HEK293 (cell line): ENCODE measurements around the gene SCAMP5.

Source experiments
- CTCF ChIA-PET: fragments of 350-600 bp; formaldehyde crosslinking; extraction: SDS; loops from one replicate; lab custom pipeline; 2021; ENCODE audit warnings: antibody characterized with exemption; lab: Yijun Ruan, JAX
- POLR2A ChIA-PET: fragments of 300-600 bp; formaldehyde crosslinking; extraction: SDS; loops from one replicate; lab custom pipeline; 2020; ENCODE audit warnings: antibody characterized with exemption, inconsistent platforms; lab: Yijun Ruan, JAX
- H3K27ac ChIP-seq: fragments of 200-500 bp; sonication (Bioruptor generic); 2 replicates; pipeline ENCODE4 v1.5.1; 2014; ENCODE audit warnings: low read depth, low read length, control low read depth, inconsistent platforms; ENCODE audit errors: extremely low read depth
- H3K36me3 ChIP-seq, 2 experiments: fragments of 200-500 bp in 1 of 2; sonication (Bioruptor generic) in 1 of 2; 1 replicate in 1 of 2; 2 replicates in 1 of 2; pipeline ENCODE4 v1.5.1; 2014 to 2017; ENCODE audit warnings: inconsistent platforms in 2 of 2, low read length in 2 of 2; ENCODE audit not compliant: control insufficient read depth in 2 of 2, insufficient read depth in 1 of 2
- H3K4me1 ChIP-seq: fragments of 200-500 bp; sonication (Bioruptor generic); 2 replicates; pipeline ENCODE4 v1.5.1; 2014; ENCODE audit warnings: mild to moderate bottlenecking, low read length, inconsistent platforms; ENCODE audit not compliant: control insufficient read depth, insufficient read depth
- H3K4me3 ChIP-seq: 2 replicates; pipeline ENCODE4 v1.5.1; 2011; ENCODE audit warnings: low read depth, mild to moderate bottlenecking, control low read depth, low read length, moderate library complexity
- H3K9me3 ChIP-seq: fragments of 200-500 bp; sonication (Bioruptor generic); 2 replicates; pipeline ENCODE4 v1.5.1; 2014; ENCODE audit warnings: low read depth, low read length, inconsistent platforms; ENCODE audit not compliant: control insufficient read depth, insufficient read depth
- GLIS1 ChIP-seq: fragments of 450-650 bp; formaldehyde crosslinking; IDR thresholded peaks from 2 replicates; pipeline ENCODE4 v1.5.1; 2016; ENCODE audit warnings: missing biosample characterization, missing genetic modification characterization
- HOXD13 ChIP-seq: sonication (generic); formaldehyde crosslinking; IDR thresholded peaks from 2 replicates; pipeline ENCODE4 v1.8.0; 2022; ENCODE audit warnings: missing genetic modification reagents, borderline replicate concordance
- MYNN ChIP-seq: fragments of 450-650 bp; formaldehyde crosslinking; IDR thresholded peaks from 2 replicates; pipeline ENCODE4 v1.5.1; 2016; ENCODE audit warnings: missing biosample characterization, missing genetic modification characterization, borderline replicate concordance
- REST ChIP-seq: fragments of 450-650 bp; formaldehyde crosslinking; IDR thresholded peaks from 2 replicates; pipeline ENCODE4 v1.5.1; 2016; ENCODE audit warnings: missing biosample characterization, missing genetic modification characterization
- YY2 ChIP-seq: fragments of 450-650 bp; formaldehyde crosslinking; IDR thresholded peaks from 2 replicates; pipeline ENCODE4 v1.5.1; 2016; ENCODE audit warnings: missing biosample characterization, missing genetic modification characterization
- ZBTB48 ChIP-seq: fragments of 450-650 bp; formaldehyde crosslinking; IDR thresholded peaks from 2 replicates; pipeline ENCODE4 v1.5.1; 2016; ENCODE audit warnings: missing biosample characterization, missing genetic modification characterization
- ZFHX2 ChIP-seq: fragments of 450-650 bp; formaldehyde crosslinking; conservative IDR thresholded peaks from 2 replicates; pipeline ENCODE4 v1.5.1; 2016; ENCODE audit warnings: missing biosample characterization, missing genetic modification characterization
- ZFP3 ChIP-seq: fragments of 450-650 bp; formaldehyde crosslinking; IDR thresholded peaks from 2 replicates; pipeline ENCODE4 v1.5.1; 2016; ENCODE audit warnings: low read depth, missing biosample characterization, missing genetic modification characterization
- ZFP37 ChIP-seq: fragments of 450-650 bp; formaldehyde crosslinking; IDR thresholded peaks from 2 replicates; pipeline ENCODE4 v1.5.1; 2016; ENCODE audit warnings: missing biosample characterization, missing genetic modification characterization
- ZFP69B ChIP-seq: fragments of 450-650 bp; formaldehyde crosslinking; IDR thresholded peaks from 2 replicates; pipeline ENCODE4 v1.5.1; 2016; ENCODE audit warnings: missing biosample characterization, missing genetic modification characterization
- ZNF10 ChIP-seq: fragments of 450-650 bp; formaldehyde crosslinking; IDR thresholded peaks from 2 replicates; pipeline ENCODE4 v1.5.1; 2017; ENCODE audit warnings: missing biosample characterization, missing genetic modification characterization
- ZNF169 ChIP-seq: fragments of 450-650 bp; formaldehyde crosslinking; IDR thresholded peaks from 2 replicates; pipeline ENCODE4 v1.5.1; 2016; ENCODE audit warnings: missing biosample characterization, missing genetic modification characterization
- ZNF223 ChIP-seq: fragments of 450-650 bp; formaldehyde crosslinking; IDR thresholded peaks from 2 replicates; pipeline ENCODE4 v1.5.1; 2016; ENCODE audit warnings: missing biosample characterization, missing genetic modification characterization
- ZNF23 ChIP-seq: fragments of 450-650 bp; formaldehyde crosslinking; IDR thresholded peaks from 2 replicates; pipeline ENCODE4 v1.5.1; 2016; ENCODE audit warnings: missing biosample characterization, missing genetic modification characterization, borderline replicate concordance
- ZNF302 ChIP-seq: fragments of 450-650 bp; formaldehyde crosslinking; IDR thresholded peaks from 2 replicates; pipeline ENCODE4 v1.5.1; 2016; ENCODE audit warnings: missing biosample characterization, missing genetic modification characterization, low read depth
- ZNF324 ChIP-seq: fragments of 450-650 bp; formaldehyde crosslinking; IDR thresholded peaks from 2 replicates; pipeline ENCODE4 v1.5.1; 2016; ENCODE audit warnings: missing biosample characterization, missing genetic modification characterization
- ZNF350 ChIP-seq: fragments of 450-650 bp; formaldehyde crosslinking; IDR thresholded peaks from 2 replicates; pipeline ENCODE4 v1.5.0; 2017; ENCODE audit warnings: missing biosample characterization, mild to moderate bottlenecking, missing genetic modification characterization
- ZNF423 ChIP-seq: fragments of 450-650 bp; formaldehyde crosslinking; IDR thresholded peaks from 2 replicates; pipeline ENCODE4 v1.5.1; 2016; ENCODE audit warnings: missing biosample characterization, missing genetic modification characterization
- ZNF426 ChIP-seq: fragments of 450-650 bp; formaldehyde crosslinking; IDR thresholded peaks from 2 replicates; pipeline ENCODE4 v1.5.1; 2017; ENCODE audit warnings: missing biosample characterization, missing genetic modification characterization, mild to moderate bottlenecking, inconsistent platforms, moderate library complexity
- ZNF514 ChIP-seq: fragments of 450-650 bp; formaldehyde crosslinking; IDR thresholded peaks from 2 replicates; pipeline ENCODE4 v1.5.1; 2016; ENCODE audit warnings: missing biosample characterization, missing genetic modification characterization
- ZNF529 ChIP-seq: fragments of 450-650 bp; formaldehyde crosslinking; IDR thresholded peaks from 2 replicates; pipeline ENCODE4 v1.5.1; 2017; ENCODE audit warnings: missing genetic modification characterization, missing biosample characterization; ENCODE audit not compliant: insufficient replicate concordance
- ZNF560 ChIP-seq: fragments of 450-650 bp; formaldehyde crosslinking; IDR thresholded peaks from 2 replicates; pipeline ENCODE4 v1.5.1; 2017; ENCODE audit warnings: missing biosample characterization, missing genetic modification characterization, borderline replicate concordance
- ZNF707 ChIP-seq: fragments of 450-650 bp; formaldehyde crosslinking; IDR thresholded peaks from 2 replicates; pipeline ENCODE4 v1.5.1; 2016; ENCODE audit warnings: missing biosample characterization, missing genetic modification characterization
- ZNF768 ChIP-seq: fragments of 450-650 bp; formaldehyde crosslinking; IDR thresholded peaks from 2 replicates; pipeline ENCODE4 v1.5.1; 2018; ENCODE audit warnings: missing biosample characterization, mild to moderate bottlenecking, missing genetic modification characterization
- ZNF776 ChIP-seq: fragments of 450-650 bp; formaldehyde crosslinking; IDR thresholded peaks from 2 replicates; pipeline ENCODE4 v1.5.0; 2017; ENCODE audit warnings: missing biosample characterization, missing genetic modification characterization, borderline replicate concordance
- ZNF791 ChIP-seq: fragments of 450-650 bp; formaldehyde crosslinking; IDR thresholded peaks from 2 replicates; pipeline ENCODE4 v1.5.1; 2016; ENCODE audit warnings: missing biosample characterization, missing genetic modification characterization
- TF ChIP-seq, protein P1 (sequence below): fragments of 450-650 bp; formaldehyde crosslinking; IDR thresholded peaks from 2 replicates; pipeline ENCODE4 v1.5.1; 2016; ENCODE audit warnings: missing biosample characterization, missing genetic modification characterization, low read depth

Gene SCAMP5

DNA sequence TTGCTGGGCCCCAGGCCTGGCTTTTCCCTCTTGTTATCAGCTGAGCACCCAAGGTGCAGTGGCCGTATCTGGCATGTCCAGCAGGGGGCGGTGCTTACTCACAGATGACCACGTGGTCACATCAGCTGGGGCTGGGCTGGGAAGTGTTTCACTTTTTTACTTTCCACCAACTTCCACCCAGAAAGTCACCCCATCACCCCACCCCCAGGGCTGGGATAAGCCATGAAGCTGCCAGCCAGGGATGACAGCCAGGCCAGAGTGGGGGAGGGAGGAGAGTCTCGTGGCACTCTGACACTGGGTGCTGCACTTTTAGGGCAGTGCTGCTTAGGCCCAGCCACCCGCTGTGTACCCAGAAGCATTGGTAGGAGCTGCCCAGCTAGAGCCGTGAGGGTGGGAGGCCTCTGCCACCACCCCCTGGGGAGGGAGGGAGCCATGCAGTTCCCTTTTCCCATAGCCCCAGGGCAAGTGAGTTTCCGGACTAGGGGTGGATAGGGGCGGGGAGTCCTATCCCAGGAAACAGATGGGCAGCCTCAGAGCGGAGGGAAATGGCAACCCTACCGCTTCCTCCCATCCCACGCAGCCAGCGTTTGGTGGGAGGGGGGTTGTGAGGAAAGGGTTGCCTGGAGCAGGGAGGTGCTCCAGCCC, 34.1 kb downstream of the SCAMP5 start (continued):
- TF ChIP-seq ZFP3 (tag by site-specific recombination) (no peak), ZFHX2 (tag by site-specific recombination) (0 out of 2 replicates have a peak, but pooled peaks have one; percentile 26), ZNF223 (no peak), ZNF324 (peak; percentile 70; the same call in 1 of the 2 replicates), ZNF423 (tag by site-specific recombination) (no peak), YY2 (no peak), ZNF426 (tag by site-specific recombination) (no peak), ZNF514 (tag by site-specific recombination) (no peak), ZNF529 (tag by site-specific recombination) (no peak), ZFP37 (tag by site-specific recombination) (no peak), ZNF768 (no peak), ZNF560 (tag by site-specific recombination) (no peak), ZNF10 (tag by site-specific recombination) (0 out of 2 replicates have a peak, but pooled peaks have one; percentile 38), GLIS1 (peak; percentile 47), MYNN (tag by site-specific recombination) (no peak)

DNA sequence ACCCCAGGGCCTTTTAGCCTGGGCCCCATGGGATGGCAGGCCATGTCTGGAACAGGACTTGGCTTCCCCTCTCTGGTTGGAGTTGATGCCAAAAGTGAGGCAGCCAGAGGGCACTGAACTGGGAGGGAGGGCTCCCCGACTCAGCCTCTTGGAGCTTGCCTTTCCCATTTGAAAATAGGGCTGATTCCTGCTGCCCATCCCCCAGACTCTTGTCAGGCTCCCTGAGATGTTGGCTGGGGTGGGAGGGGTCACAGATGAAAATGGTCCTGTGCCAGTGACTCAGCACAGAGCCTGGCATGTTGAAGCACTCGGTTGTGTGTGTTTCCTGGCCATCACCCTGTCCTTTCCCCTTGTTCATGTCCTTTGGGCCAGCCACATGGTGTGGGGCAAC, 34.7 kb downstream of the SCAMP5 start:
- POLR2A ChIA-PET: interaction anchor here (0.6 to 4.1 kb wide), 5 partner anchors 13 to 252 kb away, joined by 3 to 20 read pairs (median 3); partner anchors contain the start of gene C15orf39
- no peak for TF ChIP-seq ZNF23
- TF ChIP-seq ZFHX2 (tag by site-specific recombination): no peak
- TF ChIP-seq ZFP69B: no peak
- no peak for TF ChIP-seq ZNF302 (tag by site-specific recombination)
- no peak for TF ChIP-seq ZNF169 (tag by site-specific recombination)
- TF ChIP-seq MYNN (tag by site-specific recombination): no peak
- no peak for TF ChIP-seq ZNF791
- CTCF ChIA-PET: interaction anchor here (0.6 to 8.7 kb wide), 31 partner anchors 7 to 1148 kb away, joined by 3 to 114 read pairs (median 4); partner anchors contain the start of genes C15orf39, MAN2C1 and RPP25
- Histone ChIP-seq H3K4me1 (peaks cover 5% of the 10 kb centered on the region; the same call in 1 of the 2 replicates), H3K4me3 (no peak overlapping the region), H3K9me3 (no peaks in the 10 kb centered on the region), H3K36me3 (peaks cover 0 to 41% of the 10 kb centered on the region in 2 experiments; a peak in 1 of 3 replicates), H3K27ac (no peak overlapping the region)

- ChIA-PET POLR2A (interaction anchor here (0.6 to 4.1 kb wide), 4 partner anchors 69 to 252 kb away, joined by 3 to 20 read pairs (median 3); partner anchors contain the start of gene C15orf39), CTCF (interaction anchor here (0.5 to 8.7 kb wide), 17 partner anchors 12 to 1148 kb away, joined by 3 to 114 read pairs (median 4); partner anchors contain the start of gene C15orf39)
- H3K36me3 ChIP-seq: peaks cover 0 to 41% of the 10 kb centered on the region in 2 experiments; a peak in 1 of 3 replicates
- H3K27ac ChIP-seq: no peak overlapping the region
- no peak overlapping the region for H3K4me3 ChIP-seq
- TF ChIP-seq ZBTB48 (tag by site-specific recombination) (no peak), ZNF350 (tag by site-specific recombination) (no peak), ZNF707 (tag by site-specific recombination) (no peak), REST (tag by site-specific recombination) (no peak), HOXD13 (CRISPR knock-in tag) (no peak), ZNF776 (no peak)
- TF ChIP-seq, protein P1, sequence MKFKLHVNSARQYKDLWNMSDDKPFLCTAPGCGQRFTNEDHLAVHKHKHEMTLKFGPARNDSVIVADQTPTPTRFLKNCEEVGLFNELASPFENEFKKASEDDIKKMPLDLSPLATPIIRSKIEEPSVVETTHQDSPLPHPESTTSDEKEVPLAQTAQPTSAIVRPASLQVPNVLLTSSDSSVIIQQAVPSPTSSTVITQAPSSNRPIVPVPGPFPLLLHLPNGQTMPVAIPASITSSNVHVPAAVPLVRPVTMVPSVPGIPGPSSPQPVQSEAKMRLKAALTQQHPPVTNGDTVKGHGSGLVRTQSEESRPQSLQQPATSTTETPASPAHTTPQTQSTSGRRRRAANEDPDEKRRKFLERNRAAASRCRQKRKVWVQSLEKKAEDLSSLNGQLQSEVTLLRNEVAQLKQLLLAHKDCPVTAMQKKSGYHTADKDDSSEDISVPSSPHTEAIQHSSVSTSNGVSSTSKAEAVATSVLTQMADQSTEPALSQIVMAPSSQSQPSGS (tag by site-specific recombination): no peak
- H3K4me1 ChIP-seq: peaks cover 2% of the 10 kb centered on the region; the same call in 1 of the 2 replicates
- H3K9me3 ChIP-seq: no peaks in the 10 kb centered on the region
Observed at GRCh38 chr15:75030424-75030823, 35.1 kb downstream of the SCAMP5 start.
